Measurements from ENCODE around the gene STT3B.

DNA sequence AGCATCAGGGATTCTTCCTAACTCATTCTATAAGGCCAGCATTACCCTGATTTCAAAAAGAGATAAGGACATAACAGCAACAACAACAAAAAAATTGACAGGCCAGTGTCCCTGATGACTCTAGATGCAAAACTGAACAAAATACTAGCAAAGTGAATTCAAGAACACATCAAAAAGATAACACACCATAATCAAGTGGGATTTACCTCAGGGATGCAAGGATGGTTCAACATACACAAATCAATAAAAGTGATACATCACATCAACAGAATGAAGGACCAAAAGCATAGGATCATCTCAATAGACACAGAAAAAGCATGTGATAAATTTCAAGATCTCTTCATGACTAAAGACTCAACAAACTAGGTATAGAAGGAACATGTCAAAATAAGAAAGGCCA lies 119.6 kb downstream of the STT3B start:
- TF ChIP-seq, protein P1, sequence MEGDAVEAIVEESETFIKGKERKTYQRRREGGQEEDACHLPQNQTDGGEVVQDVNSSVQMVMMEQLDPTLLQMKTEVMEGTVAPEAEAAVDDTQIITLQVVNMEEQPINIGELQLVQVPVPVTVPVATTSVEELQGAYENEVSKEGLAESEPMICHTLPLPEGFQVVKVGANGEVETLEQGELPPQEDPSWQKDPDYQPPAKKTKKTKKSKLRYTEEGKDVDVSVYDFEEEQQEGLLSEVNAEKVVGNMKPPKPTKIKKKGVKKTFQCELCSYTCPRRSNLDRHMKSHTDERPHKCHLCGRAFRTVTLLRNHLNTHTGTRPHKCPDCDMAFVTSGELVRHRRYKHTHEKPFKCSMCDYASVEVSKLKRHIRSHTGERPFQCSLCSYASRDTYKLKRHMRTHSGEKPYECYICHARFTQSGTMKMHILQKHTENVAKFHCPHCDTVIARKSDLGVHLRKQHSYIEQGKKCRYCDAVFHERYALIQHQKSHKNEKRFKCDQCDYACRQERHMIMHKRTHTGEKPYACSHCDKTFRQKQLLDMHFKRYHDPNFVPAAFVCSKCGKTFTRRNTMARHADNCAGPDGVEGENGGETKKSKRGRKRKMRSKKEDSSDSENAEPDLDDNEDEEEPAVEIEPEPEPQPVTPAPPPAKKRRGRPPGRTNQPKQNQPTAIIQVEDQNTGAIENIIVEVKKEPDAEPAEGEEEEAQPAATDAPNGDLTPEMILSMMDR (CRISPR knock-in tag; IDR thresholded peaks at IDR 0.05): no peak
- TF ChIP-seq, protein P2, sequence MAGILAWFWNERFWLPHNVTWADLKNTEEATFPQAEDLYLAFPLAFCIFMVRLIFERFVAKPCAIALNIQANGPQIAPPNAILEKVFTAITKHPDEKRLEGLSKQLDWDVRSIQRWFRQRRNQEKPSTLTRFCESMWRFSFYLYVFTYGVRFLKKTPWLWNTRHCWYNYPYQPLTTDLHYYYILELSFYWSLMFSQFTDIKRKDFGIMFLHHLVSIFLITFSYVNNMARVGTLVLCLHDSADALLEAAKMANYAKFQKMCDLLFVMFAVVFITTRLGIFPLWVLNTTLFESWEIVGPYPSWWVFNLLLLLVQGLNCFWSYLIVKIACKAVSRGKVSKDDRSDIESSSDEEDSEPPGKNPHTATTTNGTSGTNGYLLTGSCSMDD (CRISPR knock-in tag; IDR thresholded peaks at IDR 0.05): no peak
- TF ChIP-seq ZNF343 (CRISPR knock-in tag; IDR thresholded peaks at IDR 0.05): no peak
- TF ChIP-seq, protein P3, sequence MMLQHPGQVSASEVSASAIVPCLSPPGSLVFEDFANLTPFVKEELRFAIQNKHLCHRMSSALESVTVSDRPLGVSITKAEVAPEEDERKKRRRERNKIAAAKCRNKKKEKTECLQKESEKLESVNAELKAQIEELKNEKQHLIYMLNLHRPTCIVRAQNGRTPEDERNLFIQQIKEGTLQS (CRISPR knock-in tag; IDR thresholded peaks at IDR 0.05): no peak
- TF ChIP-seq CEBPB (IDR thresholded peaks at IDR 0.05; ENCODE audit: borderline replicate concordance, low read depth, low read length): no peak
- TF ChIP-seq NFE2 (CRISPR knock-in tag; IDR thresholded peaks at IDR 0.05): no peak
- no peak for TF ChIP-seq NFIC (IDR thresholded peaks at IDR 0.05; ENCODE audit: low read length)
- TF ChIP-seq, protein P4, sequence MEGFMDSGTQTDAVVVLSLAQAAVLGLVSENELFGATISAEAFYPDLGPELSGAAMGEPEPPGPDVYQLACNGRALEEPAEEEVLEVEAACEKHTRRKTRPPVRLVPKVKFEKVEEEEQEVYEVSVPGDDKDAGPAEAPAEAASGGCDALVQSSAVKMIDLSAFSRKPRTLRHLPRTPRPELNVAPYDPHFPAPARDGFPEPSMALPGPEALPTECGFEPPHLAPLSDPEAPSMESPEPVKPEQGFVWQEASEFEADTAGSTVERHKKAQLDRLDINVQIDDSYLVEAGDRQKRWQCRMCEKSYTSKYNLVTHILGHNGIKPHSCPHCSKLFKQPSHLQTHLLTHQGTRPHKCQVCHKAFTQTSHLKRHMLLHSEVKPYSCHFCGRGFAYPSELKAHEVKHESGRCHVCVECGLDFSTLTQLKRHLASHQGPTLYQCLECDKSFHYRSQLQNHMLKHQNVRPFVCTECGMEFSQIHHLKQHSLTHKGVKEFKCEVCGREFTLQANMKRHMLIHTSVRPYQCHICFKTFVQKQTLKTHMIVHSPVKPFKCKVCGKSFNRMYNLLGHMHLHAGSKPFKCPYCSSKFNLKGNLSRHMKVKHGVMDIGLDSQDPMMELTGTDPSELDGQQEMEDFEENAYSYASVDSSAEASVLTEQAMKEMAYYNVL (CRISPR knock-in tag; IDR thresholded peaks at IDR 0.05; ENCODE audit: borderline replicate concordance): no peak
- TF ChIP-seq FIP1L1 (IDR thresholded peaks at IDR 0.05; ENCODE audit: borderline replicate concordance, insufficient read depth, low read depth, low read length): no peak
- TF ChIP-seq, protein P5, sequence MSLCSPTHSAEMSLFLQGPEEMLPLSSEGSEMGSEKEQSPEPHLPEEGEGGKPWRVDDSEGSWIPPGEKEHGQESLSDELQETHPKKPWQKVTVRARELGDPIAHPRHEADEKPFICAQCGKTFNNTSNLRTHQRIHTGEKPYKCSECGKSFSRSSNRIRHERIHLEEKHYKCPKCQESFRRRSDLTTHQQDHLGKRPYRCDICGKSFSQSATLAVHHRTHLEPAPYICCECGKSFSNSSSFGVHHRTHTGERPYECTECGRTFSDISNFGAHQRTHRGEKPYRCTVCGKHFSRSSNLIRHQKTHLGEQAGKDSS (CRISPR knock-in tag; IDR thresholded peaks at IDR 0.05; ENCODE audit: borderline replicate concordance, low read depth): no peak
- TF ChIP-seq GABPB1 (CRISPR knock-in tag; IDR thresholded peaks at IDR 0.05): no peak
- no peak for TF ChIP-seq TBP (CRISPR knock-in tag; IDR thresholded peaks at IDR 0.05)
- TF ChIP-seq, protein P6, sequence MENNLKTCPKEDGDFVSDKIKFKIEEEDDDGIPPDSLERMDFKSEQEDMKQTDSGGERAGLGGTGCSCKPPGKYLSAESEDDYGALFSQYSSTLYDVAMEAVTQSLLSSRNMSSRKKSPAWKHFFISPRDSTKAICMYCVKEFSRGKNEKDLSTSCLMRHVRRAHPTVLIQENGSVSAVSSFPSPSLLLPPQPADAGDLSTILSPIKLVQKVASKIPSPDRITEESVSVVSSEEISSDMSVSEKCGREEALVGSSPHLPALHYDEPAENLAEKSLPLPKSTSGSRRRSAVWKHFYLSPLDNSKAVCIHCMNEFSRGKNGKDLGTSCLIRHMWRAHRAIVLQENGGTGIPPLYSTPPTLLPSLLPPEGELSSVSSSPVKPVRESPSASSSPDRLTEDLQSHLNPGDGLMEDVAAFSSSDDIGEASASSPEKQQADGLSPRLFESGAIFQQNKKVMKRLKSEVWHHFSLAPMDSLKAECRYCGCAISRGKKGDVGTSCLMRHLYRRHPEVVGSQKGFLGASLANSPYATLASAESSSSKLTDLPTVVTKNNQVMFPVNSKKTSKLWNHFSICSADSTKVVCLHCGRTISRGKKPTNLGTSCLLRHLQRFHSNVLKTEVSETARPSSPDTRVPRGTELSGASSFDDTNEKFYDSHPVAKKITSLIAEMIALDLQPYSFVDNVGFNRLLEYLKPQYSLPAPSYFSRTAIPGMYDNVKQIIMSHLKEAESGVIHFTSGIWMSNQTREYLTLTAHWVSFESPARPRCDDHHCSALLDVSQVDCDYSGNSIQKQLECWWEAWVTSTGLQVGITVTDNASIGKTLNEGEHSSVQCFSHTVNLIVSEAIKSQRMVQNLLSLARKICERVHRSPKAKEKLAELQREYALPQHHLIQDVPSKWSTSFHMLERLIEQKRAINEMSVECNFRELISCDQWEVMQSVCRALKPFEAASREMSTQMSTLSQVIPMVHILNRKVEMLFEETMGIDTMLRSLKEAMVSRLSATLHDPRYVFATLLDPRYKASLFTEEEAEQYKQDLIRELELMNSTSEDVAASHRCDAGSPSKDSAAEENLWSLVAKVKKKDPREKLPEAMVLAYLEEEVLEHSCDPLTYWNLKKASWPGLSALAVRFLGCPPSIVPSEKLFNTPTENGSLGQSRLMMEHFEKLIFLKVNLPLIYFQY (CRISPR knock-in tag; IDR thresholded peaks at IDR 0.05; ENCODE audit: borderline replicate concordance): no peak
- TF ChIP-seq KLF13 (CRISPR knock-in tag; IDR thresholded peaks at IDR 0.05): no peak
